OCI-LY7 (cell line): Measurements from ENCODE around the gene CALN1. TPM values are rescaled to one million over a fixed set of nuclear protein-coding genes. Genes with fewer than 3 reads are reported as not detected.

Source experiments
- BruUV-seq: library from RNA; stranded (reverse); fragments of 400-500 nt; replicated peaks from 2 replicates; lab custom pipeline; 2021; lab: Mats Ljungman, UMichigan
- CTCF ChIA-PET: fragments of 300-600 bp; sonication (Branson Sonifier 250); formaldehyde crosslinking; loops from one replicate; lab custom pipeline; 2022; ENCODE audit warnings: antibody characterized with exemption; ENCODE audit not compliant: unreplicated experiment; lab: Charles Lee
- POLR2A ChIA-PET: fragments of 300-600 bp; sonication (Branson Sonifier 250); formaldehyde crosslinking; loops from one replicate; lab custom pipeline; 2022; ENCODE audit warnings: antibody characterized with exemption; lab: Charles Lee
- DNase-seq: peaks from one replicate; pipeline ENCODE4 v3.0.0-alpha.2; 2015; ENCODE audit warnings: low spot score
- H2AFZ ChIP-seq: fragments of 200-600 bp; sonication (generic), shearing (Covaris generic); 2 replicates; pipeline ENCODE4 v1.6.1; 2014; ENCODE audit warnings: mild to moderate bottlenecking, antibody characterized with exemption, low read length, moderate library complexity
- H3K27ac ChIP-seq: fragments of 200-600 bp; sonication (generic); 2 replicates; pipeline ENCODE4 v1.5.1; 2014; ENCODE audit warnings: mixed run types, low read depth, mild to moderate bottlenecking, moderate library complexity, low read length, inconsistent platforms; ENCODE audit not compliant: poor library complexity, severe bottlenecking
- H3K36me3 ChIP-seq: fragments of 200-600 bp; sonication (generic); 2 replicates; pipeline ENCODE4 v1.6.1; 2014; ENCODE audit warnings: mild to moderate bottlenecking, antibody characterized with exemption, low read length, moderate library complexity, mixed read lengths; ENCODE audit not compliant: insufficient read depth
- H3K4me1 ChIP-seq: fragments of 200-600 bp; sonication (generic); 2 replicates; pipeline ENCODE4 v1.5.1; 2014; ENCODE audit warnings: mild to moderate bottlenecking, low read length; ENCODE audit not compliant: insufficient read depth, poor library complexity, severe bottlenecking
- H3K4me2 ChIP-seq: fragments of 200-600 bp; sonication (generic); 2 replicates; pipeline ENCODE4 v1.6.1; 2014; ENCODE audit warnings: mild to moderate bottlenecking, low read length
- H3K4me3 ChIP-seq: fragments of 200-600 bp; sonication (generic); 2 replicates; pipeline ENCODE4 v1.5.1; 2014; ENCODE audit warnings: mild to moderate bottlenecking, low read depth, low read length; ENCODE audit not compliant: poor library complexity, severe bottlenecking
- H3K79me2 ChIP-seq: fragments of 200-600 bp; sonication (generic); 2 replicates; pipeline ENCODE4 v1.6.1; 2016; ENCODE audit warnings: low read depth, mild to moderate bottlenecking, low read length, moderate library complexity, mixed read lengths; ENCODE audit not compliant: insufficient read depth
- H3K9me2 ChIP-seq: fragments of 200-600 bp; sonication (generic); 2 replicates; pipeline ENCODE4 v1.6.1; 2016; ENCODE audit warnings: mild to moderate bottlenecking, low read length, mixed read lengths; ENCODE audit not compliant: insufficient read depth
- H3K9me3 ChIP-seq: fragments of 200-600 bp; sonication (generic); 2 replicates; pipeline ENCODE4 v1.6.1; 2014; ENCODE audit warnings: mild to moderate bottlenecking, mixed run types, low read length, mixed read lengths
- H4K20me1 ChIP-seq: fragments of 200-600 bp; sonication (generic); 2 replicates; pipeline ENCODE4 v1.6.1; 2014; ENCODE audit warnings: mild to moderate bottlenecking, antibody characterized with exemption, low read length, moderate library complexity, mixed read lengths; ENCODE audit not compliant: insufficient read depth
- EZH2phosphoT487 ChIP-seq: fragments of 200-600 bp; sonication (generic); IDR thresholded peaks from 2 replicates; pipeline ENCODE4 v1.6.1; 2018; ENCODE audit warnings: low read depth, borderline replicate concordance, mild to moderate bottlenecking, mixed run types, antibody characterized with exemption, low read length, moderate library complexity, mixed read lengths
- intact Hi-C: fragments of 100-400 bp; cut with micrococcal nuclease; formaldehyde crosslinking; loops from one replicate; pipeline ENCODE4 v1.10.0; 2022; ENCODE audit not compliant: unreplicated experiment
- total RNA-seq, 2 experiments: library from RNA; depleted of rRNA in 1 of 2; stranded (reverse); fragments of >200 nt in 1 of 2; shearing (Covaris generic) in 1 of 2; gene quantifications; 2 replicates each; pipeline ENCODE4 v1.2.3, GENCODE V29; 2014 to 2022
- TF ChIP-seq, protein P1 (sequence below): fragments of 200-600 bp; sonication (generic); conservative IDR thresholded peaks from 2 replicates; pipeline ENCODE4 v1.5.1; 2014; ENCODE audit warnings: mild to moderate bottlenecking, antibody characterized with exemption, low read length, moderate library complexity, mixed read lengths

The CALN1 gene
- total RNA-seq, 2 experiments from 2014 or later, result not detected

DNA sequence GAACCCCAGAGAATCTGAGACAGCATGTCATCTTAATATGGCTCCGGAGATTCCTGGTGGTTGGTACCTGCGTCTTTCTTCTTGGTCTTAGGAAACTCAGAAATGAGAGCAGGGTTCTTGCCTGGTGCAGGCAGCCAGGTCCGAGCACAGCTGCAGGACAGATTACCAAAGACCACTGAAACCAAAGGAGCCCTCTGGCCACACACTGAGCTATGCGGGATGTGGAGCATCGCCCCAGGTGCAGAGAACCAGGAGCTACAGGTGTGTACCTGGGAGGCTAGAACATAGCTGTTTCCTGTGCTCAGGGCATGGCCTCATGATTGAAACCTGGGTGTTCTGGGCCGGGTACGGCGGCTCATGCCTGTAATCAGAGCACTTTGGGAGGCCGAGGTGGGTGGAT lies 635.4 kb downstream of the CALN1 start:
- no peak overlapping the region for H3K4me2 ChIP-seq
- ChIA-PET CTCF (no interaction called here), POLR2A (no interaction called here)
- no TSS peak for BruUV-seq
- no peaks in the 10 kb centered on the region for H3K9me3 ChIP-seq
- H3K79me2 ChIP-seq, result no peaks in the 10 kb centered on the region
- H2AFZ ChIP-seq, result no peak overlapping the region
- no peak for DNase-seq
- no peaks in the 10 kb centered on the region for H3K9me2 ChIP-seq
- TF ChIP-seq EZH2phosphoT487, result no peak
- TF ChIP-seq, protein P1, sequence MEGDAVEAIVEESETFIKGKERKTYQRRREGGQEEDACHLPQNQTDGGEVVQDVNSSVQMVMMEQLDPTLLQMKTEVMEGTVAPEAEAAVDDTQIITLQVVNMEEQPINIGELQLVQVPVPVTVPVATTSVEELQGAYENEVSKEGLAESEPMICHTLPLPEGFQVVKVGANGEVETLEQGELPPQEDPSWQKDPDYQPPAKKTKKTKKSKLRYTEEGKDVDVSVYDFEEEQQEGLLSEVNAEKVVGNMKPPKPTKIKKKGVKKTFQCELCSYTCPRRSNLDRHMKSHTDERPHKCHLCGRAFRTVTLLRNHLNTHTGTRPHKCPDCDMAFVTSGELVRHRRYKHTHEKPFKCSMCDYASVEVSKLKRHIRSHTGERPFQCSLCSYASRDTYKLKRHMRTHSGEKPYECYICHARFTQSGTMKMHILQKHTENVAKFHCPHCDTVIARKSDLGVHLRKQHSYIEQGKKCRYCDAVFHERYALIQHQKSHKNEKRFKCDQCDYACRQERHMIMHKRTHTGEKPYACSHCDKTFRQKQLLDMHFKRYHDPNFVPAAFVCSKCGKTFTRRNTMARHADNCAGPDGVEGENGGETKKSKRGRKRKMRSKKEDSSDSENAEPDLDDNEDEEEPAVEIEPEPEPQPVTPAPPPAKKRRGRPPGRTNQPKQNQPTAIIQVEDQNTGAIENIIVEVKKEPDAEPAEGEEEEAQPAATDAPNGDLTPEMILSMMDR, result no peak
- H3K27ac ChIP-seq, result no peak overlapping the region
- no peaks in the 10 kb centered on the region for H4K20me1 ChIP-seq
- no peaks in the 10 kb centered on the region for H3K36me3 ChIP-seq
- no peaks in the 10 kb centered on the region for H3K4me1 ChIP-seq
- no peak overlapping the region for H3K4me3 ChIP-seq
- intact Hi-C loops, result no loop called here

DNA sequence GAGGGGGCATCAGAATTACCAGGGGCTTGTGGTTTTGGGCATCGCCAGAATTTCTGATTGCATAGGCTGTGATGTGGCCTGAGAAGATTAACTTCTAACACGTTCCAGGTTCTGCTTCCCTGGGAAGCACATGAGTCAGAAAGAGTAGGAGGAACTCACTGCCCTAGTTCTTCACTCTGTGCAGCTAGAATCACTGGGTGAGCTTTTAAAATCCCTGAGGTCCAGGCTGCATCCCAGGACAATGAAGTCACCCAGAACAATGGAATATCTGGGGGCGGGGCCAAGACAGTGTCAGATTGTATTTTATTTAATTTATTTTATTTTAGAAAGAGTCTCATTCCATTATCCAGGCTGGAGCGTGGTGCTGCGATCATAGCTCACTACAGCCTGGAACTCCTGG lies 636.5 kb downstream of the CALN1 start:
- no peak for TF ChIP-seq EZH2phosphoT487
- TF ChIP-seq, protein P1, result no peak
- H3K9me3 ChIP-seq, result no peaks in the 10 kb centered on the region
- no peak overlapping the region for H3K4me3 ChIP-seq
- H3K79me2 ChIP-seq, result no peaks in the 10 kb centered on the region
- H3K36me3 ChIP-seq, result no peaks in the 10 kb centered on the region
- no peak overlapping the region for H2AFZ ChIP-seq
- BruUV-seq, result no TSS peak
- POLR2A ChIA-PET, result no interaction called here
- intact Hi-C loops, result no loop called here
- H3K4me2 ChIP-seq, result no peak overlapping the region
- no peak for DNase-seq
- no peaks in the 10 kb centered on the region for H4K20me1 ChIP-seq
- CTCF ChIA-PET, result no interaction called here
- no peak overlapping the region for H3K27ac ChIP-seq
- no peaks in the 10 kb centered on the region for H3K4me1 ChIP-seq
- no peaks in the 10 kb centered on the region for H3K9me2 ChIP-seq

DNA sequence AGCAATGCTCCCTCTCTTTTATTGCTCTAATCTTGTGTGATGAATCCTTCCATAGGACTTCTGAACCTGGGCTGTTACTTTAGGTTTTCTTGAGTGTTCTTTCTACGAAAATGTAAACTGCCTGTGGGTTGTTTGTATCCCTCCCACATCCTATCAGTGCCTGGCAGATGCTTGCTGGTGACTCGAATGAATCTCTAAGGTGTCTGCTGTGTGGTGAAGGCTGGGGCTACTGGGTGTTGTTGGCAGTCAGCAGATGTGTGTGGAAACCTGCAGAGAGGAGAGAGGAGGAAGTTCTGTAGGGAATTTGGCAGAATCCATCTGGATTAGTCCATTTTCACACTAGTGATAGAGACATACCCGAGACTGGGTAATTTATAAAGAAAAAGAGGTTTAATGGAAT lies 639.4 kb downstream of the CALN1 start:
- ChIA-PET POLR2A (no interaction called here), CTCF (no interaction called here)
- H3K4me1 ChIP-seq, result no peaks in the 10 kb centered on the region
- no peak for DNase-seq
- H3K36me3 ChIP-seq, result no peaks in the 10 kb centered on the region
- H3K27ac ChIP-seq, result no peak overlapping the region
- no peak overlapping the region for H2AFZ ChIP-seq
- H3K9me2 ChIP-seq, result no peaks in the 10 kb centered on the region
- TF ChIP-seq EZH2phosphoT487, result no peak
- TF ChIP-seq, protein P1, result no peak
- H3K4me2 ChIP-seq, result no peak overlapping the region
- H3K79me2 ChIP-seq, result no peaks in the 10 kb centered on the region
- no peaks in the 10 kb centered on the region for H3K9me3 ChIP-seq
- no TSS peak for BruUV-seq
- no peaks in the 10 kb centered on the region for H4K20me1 ChIP-seq
- H3K4me3 ChIP-seq, result no peak overlapping the region
- intact Hi-C loops, result no loop called here
